ENCODE results near the gene CDK12. TPM values are rescaled to one million over a fixed set of nuclear protein-coding genes. Genes with fewer than 3 reads are reported as not detected.

The CDK12 gene
- total and polyA plus RNA-seq, 9 of the 15 experiments (the other 6 are each of a cell fraction or from before 2014, with no cell fraction given), result 3.4 to 65.6 (median 36.8) TPM

DNA sequence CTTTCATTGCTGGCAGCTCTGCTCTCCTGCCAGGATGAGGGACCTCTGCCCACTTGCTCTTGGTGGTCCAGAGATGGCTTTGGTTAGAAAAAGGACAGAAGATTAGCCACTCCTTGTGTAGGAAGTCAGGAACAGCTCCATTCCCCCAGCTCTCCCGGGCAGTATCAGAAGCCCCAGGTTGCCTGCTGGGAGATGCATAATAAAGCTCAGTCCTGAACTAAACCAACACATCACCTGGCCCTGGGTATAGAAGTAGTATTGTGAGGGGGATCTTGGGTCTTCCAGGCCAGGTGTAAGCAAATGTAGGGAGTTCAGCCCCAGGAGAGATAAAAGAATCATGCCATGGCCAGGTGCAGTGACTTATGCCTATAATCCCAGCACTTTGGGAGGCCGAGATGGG lies 94.1 kb downstream of the CDK12 start (continued):
- TF ChIP-seq ZNF212 (CRISPR knock-in tag; IDR thresholded peaks at IDR 0.05) (no peak), ZNF431 (CRISPR knock-in tag; IDR thresholded peaks at IDR 0.05) (no peak), SIN3A (IDR thresholded peaks at IDR 0.05; ENCODE audit: borderline replicate concordance in 2 of 2, control insufficient read depth in 1 of 2, low read depth in 2 of 2, low read length in 2 of 2) (no peak)

GRCh38 chr17:39556423-39556822 lies 95.1 kb downstream of the CDK12 start:
- CTCF ChIA-PET (ENCODE audit: low intra/inter-chr PET ratio), result no interaction called here
- no peak for DNase-seq (ENCODE audit: extremely low read depth in 1 of 4, low spot score in 3 of 4)
- no peak for FAIRE-seq
- Histone ChIP-seq H3K4me2 (ENCODE audit: insufficient read depth, low read length) (no peak overlapping the region), H3K27ac (ENCODE audit: extremely low read depth, low read depth, low read length) (no peak overlapping the region), H3K79me2 (ENCODE audit: control insufficient read depth, insufficient read depth, low read length) (no peaks in the 10 kb centered on the region), H3K36me3 (ENCODE audit: control insufficient read depth, insufficient read depth, low read length) (peaks cover 19% of the 10 kb centered on the region; the same call in 1 of the 3 replicates), H3K4me3 (no peak overlapping the region), H3K27me3 (ENCODE audit: control insufficient read depth in 2 of 2, insufficient read depth in 2 of 2, low read length in 2 of 2) (no peaks in the 10 kb centered on the region), H3K9me1 (ENCODE audit: control insufficient read depth, insufficient read depth, low read length) (peaks cover 3% of the 10 kb centered on the region), H3K9ac (ENCODE audit: insufficient read depth in 1 of 2, low read depth in 2 of 2, low read length in 2 of 2) (no peak overlapping the region; a peak in 1 of 4 replicates), H2AFZ (ENCODE audit: low read depth, low read length) (no peak overlapping the region), H3K4me1 (replicated peaks in 1 of 2; ENCODE audit: control insufficient read depth in 2 of 2, insufficient read depth in 2 of 2, low read length in 2 of 2) (no peaks in the 10 kb centered on the region), H3K9me3 (replicated peaks; ENCODE audit: control insufficient read depth, insufficient read depth, low read depth, low read length) (no peaks in the 10 kb centered on the region), H4K20me1 (replicated peaks; ENCODE audit: control insufficient read depth, insufficient read depth, low read length) (no peaks in the 10 kb centered on the region; the same call in 1 of the 2 replicates)
- POLR2A ChIA-PET, result interaction anchor here (1.3 kb wide), 1 partner anchor 12 kb away, joined by 5 read pairs; no protein-coding TSS in a partner anchor
- BruUV-seq (replicated peaks), result no TSS peak
- WGBS (ENCODE audit: insufficient coverage, low coverage, missing lambda C conversion rate), result 70% methylated on average over 1 of the region's 1 CpG
- no peak for ATAC-seq
- in situ Hi-C loops (cut with MboI) (loop anchor here (5.0 kb wide), 1 partner anchor 46 kb away; no protein-coding TSS in a partner anchor), intact Hi-C loops (cut with micrococcal nuclease) (no loop called here)
- TF ChIP-seq HDGF (IDR thresholded peaks at IDR 0.05) (no peak), ZBTB1 (CRISPR knock-in tag; IDR thresholded peaks at IDR 0.05; ENCODE audit: borderline replicate concordance, low read depth) (no peak), ZNF586 (CRISPR knock-in tag; conservative IDR thresholded peaks at IDR 0.05) (no peak), KDM1A (IDR thresholded peaks at IDR 0.05) (no peak), PHF20 (IDR thresholded peaks at IDR 0.05; ENCODE audit: partially characterized antibody) (no peak), WHSC1 (IDR thresholded peaks at IDR 0.05; ENCODE audit: low read length) (no peak), HNRNPH1 (optimal IDR thresholded peaks at IDR 0.05; ENCODE audit: low read depth, low read length) (no peak), RBM14 (IDR thresholded peaks at IDR 0.05; ENCODE audit: borderline replicate concordance, insufficient read depth, low read depth, low read length) (no peak), ZKSCAN1 (IDR thresholded peaks at IDR 0.05; ENCODE audit: low read depth, low read length) (no peak), BRD4 (IDR thresholded peaks at IDR 0.05) (no peak)
- TF ChIP-seq, protein P1, sequence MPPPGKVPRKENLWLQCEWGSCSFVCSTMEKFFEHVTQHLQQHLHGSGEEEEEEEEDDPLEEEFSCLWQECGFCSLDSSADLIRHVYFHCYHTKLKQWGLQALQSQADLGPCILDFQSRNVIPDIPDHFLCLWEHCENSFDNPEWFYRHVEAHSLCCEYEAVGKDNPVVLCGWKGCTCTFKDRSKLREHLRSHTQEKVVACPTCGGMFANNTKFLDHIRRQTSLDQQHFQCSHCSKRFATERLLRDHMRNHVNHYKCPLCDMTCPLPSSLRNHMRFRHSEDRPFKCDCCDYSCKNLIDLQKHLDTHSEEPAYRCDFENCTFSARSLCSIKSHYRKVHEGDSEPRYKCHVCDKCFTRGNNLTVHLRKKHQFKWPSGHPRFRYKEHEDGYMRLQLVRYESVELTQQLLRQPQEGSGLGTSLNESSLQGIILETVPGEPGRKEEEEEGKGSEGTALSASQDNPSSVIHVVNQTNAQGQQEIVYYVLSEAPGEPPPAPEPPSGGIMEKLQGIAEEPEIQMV (tag; conservative IDR thresholded peaks at IDR 0.05; ENCODE audit: low read depth), result no peak
- TF ChIP-seq, protein P2, sequence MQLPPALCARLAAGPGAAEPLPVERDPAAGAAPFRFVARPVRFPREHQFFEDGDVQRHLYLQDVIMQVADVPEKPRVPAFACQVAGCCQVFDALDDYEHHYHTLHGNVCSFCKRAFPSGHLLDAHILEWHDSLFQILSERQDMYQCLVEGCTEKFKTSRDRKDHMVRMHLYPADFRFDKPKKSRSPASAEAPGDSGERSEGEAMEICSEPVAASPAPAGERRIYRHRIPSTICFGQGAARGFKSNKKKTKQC (CRISPR knock-in tag; IDR thresholded peaks at IDR 0.05), result no peak
- TF ChIP-seq, protein P3, sequence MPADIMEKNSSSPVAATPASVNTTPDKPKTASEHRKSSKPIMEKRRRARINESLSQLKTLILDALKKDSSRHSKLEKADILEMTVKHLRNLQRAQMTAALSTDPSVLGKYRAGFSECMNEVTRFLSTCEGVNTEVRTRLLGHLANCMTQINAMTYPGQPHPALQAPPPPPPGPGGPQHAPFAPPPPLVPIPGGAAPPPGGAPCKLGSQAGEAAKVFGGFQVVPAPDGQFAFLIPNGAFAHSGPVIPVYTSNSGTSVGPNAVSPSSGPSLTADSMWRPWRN (IDR thresholded peaks at IDR 0.05; ENCODE audit: low read depth), result no peak
- TF ChIP-seq, protein P4, sequence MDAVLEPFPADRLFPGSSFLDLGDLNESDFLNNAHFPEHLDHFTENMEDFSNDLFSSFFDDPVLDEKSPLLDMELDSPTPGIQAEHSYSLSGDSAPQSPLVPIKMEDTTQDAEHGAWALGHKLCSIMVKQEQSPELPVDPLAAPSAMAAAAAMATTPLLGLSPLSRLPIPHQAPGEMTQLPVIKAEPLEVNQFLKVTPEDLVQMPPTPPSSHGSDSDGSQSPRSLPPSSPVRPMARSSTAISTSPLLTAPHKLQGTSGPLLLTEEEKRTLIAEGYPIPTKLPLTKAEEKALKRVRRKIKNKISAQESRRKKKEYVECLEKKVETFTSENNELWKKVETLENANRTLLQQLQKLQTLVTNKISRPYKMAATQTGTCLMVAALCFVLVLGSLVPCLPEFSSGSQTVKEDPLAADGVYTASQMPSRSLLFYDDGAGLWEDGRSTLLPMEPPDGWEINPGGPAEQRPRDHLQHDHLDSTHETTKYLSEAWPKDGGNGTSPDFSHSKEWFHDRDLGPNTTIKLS (IDR thresholded peaks at IDR 0.05; ENCODE audit: borderline replicate concordance, low read depth), result no peak

Measured in K562 (cell line).